ENCODE data around the gene HMGB3.

- TF ChIP-seq CTCF (IDR thresholded peaks at IDR 0.05), result no peak
- TF ChIP-seq POLR2A (IDR thresholded peaks at IDR 0.05), result no peak
These were observed 20.9 kb downstream of the HMGB3 start for GRCh38 chrX:151004085-151004484.

Measured in tibial nerve (tissue), 3 donors.